KBM-7 (cell line): ENCODE results near the gene HSPA12A.

Source experiments
- DNase-seq: peaks from one replicate; pipeline ENCODE4 v3.0.0-alpha.2; 2015
- in situ Hi-C: fragments of 300-500 bp; cut with MboI; formaldehyde crosslinking; loops from 2 replicates; pipeline ENCODE4 v1.14.3; 2020; ENCODE audit warnings: low sequenced_read_pairs, low pct_unique_long_range_greater_than_20kb, mixed read lengths

The HSPA12A gene

DNA sequence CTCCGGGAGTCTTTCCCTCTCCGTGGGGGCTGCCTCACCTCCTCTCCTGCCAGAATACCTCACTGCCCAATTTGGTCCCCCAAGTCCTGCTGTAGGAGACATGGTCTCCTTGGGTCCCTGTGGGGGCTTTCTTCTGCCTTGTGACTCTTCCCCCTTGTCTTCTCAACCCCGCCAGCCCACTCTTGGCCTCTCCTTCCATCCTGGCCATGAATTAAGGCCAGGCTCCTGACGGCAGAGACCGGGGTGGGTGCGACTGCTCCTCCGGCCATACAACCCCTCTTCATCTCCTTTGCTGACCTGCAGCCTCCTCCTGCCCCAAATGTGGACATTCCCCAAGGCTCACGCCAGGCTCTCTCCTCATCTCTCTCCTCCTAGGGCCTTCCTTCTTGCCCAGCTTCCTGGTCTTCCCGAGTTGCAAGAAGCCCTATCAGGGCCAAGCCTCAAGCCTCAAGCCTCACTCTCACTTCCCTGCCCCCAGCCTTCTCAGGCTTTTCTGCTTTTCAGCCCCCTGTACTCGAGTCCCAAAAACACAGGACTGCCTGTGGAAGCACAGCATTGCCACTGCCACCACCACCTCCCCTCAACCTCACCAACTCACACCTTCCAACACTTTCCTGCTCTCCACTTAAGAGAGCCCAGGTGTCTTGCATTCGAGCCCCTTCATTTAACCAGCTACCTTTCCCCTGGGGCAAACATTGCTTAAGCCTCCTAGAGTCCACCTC is 120.3 kb downstream of the HSPA12A start:
- in situ Hi-C loops = no loop called here
- DNase-seq = no peak

DNA sequence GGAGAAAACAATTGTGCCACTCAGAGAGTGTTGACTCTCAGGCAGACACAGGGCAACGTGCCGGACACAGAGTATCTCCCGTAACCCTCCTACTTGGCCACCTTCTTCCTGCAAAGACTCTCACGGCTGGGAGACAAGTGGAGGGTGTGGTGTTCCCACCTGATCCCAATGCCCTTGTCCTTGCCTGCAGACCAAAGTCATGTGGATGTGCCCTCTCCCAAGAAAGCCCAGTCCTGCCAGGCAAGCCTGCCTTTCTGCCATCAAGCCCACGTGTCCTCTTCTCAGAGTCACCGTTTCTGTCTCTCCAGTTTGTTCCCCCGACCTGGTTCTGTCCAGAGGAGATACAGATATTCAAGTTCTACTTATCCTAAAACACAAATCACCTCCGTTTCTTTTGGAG is 120.9 kb downstream of the HSPA12A start:
- no peak for DNase-seq
- in situ Hi-C loops = no loop called here
